SU-DHL-6 (cell line): ENCODE results near the gene COX10.

Source experiments
- H2AFZ ChIP-seq: fragments of 200-600 bp; sonication (generic); 2 replicates; pipeline ENCODE4 v1.6.1; 2014; ENCODE audit warnings: low read depth, mild to moderate bottlenecking, moderate library complexity, mixed read lengths, antibody characterized with exemption, low read length; ENCODE audit not compliant: severe bottlenecking
- H3F3A ChIP-seq: fragments of 200-600 bp; shearing (Covaris generic); 2 replicates; pipeline ENCODE4 v1.6.0; 2016; ENCODE audit warnings: antibody characterized with exemption, mild to moderate bottlenecking; ENCODE audit not compliant: insufficient read depth
- H3K27ac ChIP-seq: fragments of 200-600 bp; sonication (generic); 2 replicates; pipeline ENCODE4 v1.5.1; 2016; ENCODE audit warnings: low read depth, mild to moderate bottlenecking, low read length, moderate library complexity, mixed read lengths
- H3K27me3 ChIP-seq: fragments of 200-600 bp; sonication (generic), shearing (Covaris generic); 2 replicates; pipeline ENCODE4 v1.6.0; 2014; ENCODE audit warnings: mild to moderate bottlenecking, low read length
- H3K36me3 ChIP-seq: fragments of 200-600 bp; sonication (generic); 2 replicates; pipeline ENCODE4 v1.6.1; 2014; ENCODE audit warnings: mild to moderate bottlenecking, low read length, mixed read lengths
- H3K4me2 ChIP-seq: fragments of 300-600, 200-600 bp; shearing (Covaris generic), sonication (generic); 2 replicates; pipeline ENCODE4 v1.6.0; 2014; ENCODE audit warnings: low read length, low read depth, mild to moderate bottlenecking; ENCODE audit not compliant: poor library complexity, severe bottlenecking
- H3K4me3 ChIP-seq: fragments of 200-600 bp; sonication (generic); 2 replicates; pipeline ENCODE4 v1.5.1; 2014; ENCODE audit warnings: antibody characterized with exemption, low read length, mild to moderate bottlenecking, mixed read lengths; ENCODE audit not compliant: insufficient read depth, poor library complexity, severe bottlenecking
- H3K79me2 ChIP-seq: fragments of 200-600 bp; sonication (generic); 2 replicates; pipeline ENCODE4 v1.6.1; 2014; ENCODE audit warnings: mild to moderate bottlenecking, low read length, moderate library complexity; ENCODE audit not compliant: insufficient read depth
- H3K9ac ChIP-seq: fragments of 200-600 bp; sonication (generic); 2 replicates; pipeline ENCODE4 v1.7.0; 2014; ENCODE audit warnings: mild to moderate bottlenecking, low read length
- H3K9me2 ChIP-seq: fragments of 200-600 bp; sonication (generic); replicated peaks from 2 replicates; pipeline ENCODE4 v1.6.1; 2014; ENCODE audit warnings: low read length; ENCODE audit not compliant: insufficient read depth
- H3K9me3 ChIP-seq: fragments of 200-600 bp; sonication (generic); 2 replicates; pipeline ENCODE4 v1.6.1; 2014; ENCODE audit warnings: low read length, mixed read lengths; ENCODE audit not compliant: insufficient read depth
- H4K20me1 ChIP-seq: fragments of 200-600 bp; sonication (generic); 2 replicates; pipeline ENCODE4 v1.6.1; 2014; ENCODE audit warnings: low read depth, mild to moderate bottlenecking, antibody characterized with exemption, low read length, moderate library complexity, mixed read lengths
- EZH2phosphoT487 ChIP-seq: fragments of 200-600 bp; sonication (generic), shearing (Covaris generic); conservative IDR thresholded peaks from 2 replicates; pipeline ENCODE4 v1.6.1; 2018; ENCODE audit warnings: mild to moderate bottlenecking, antibody characterized with exemption, low read length, moderate library complexity, mixed read lengths
- TF ChIP-seq, protein P1 (sequence below): fragments of 200-600 bp; sonication (generic); IDR thresholded peaks from one replicate; pipeline ENCODE4 v1.5.1; 2017; ENCODE audit warnings: antibody characterized with exemption, mild to moderate bottlenecking, low read length, moderate library complexity; ENCODE audit not compliant: insufficient read depth, poor library complexity, severe bottlenecking

The COX10 gene

DNA sequence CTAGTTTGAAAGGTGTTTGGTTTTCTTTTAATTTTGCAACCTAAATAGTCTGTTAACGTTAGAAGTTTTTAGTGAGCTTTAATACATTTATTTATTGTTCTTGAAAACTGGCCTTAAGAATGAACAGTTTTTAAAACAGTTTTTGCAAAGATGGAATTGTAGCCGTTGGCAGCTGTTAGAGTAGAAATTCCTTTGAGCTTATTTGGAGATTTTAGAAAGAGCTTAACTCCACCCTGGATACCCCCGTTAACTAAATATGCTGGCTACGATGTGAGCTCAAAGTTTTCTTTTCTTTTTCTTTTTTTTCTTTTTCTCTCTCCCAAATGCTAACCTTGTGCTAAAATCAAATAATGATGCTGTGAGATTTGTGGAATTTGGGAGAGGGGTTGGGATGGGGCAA is 75.2 kb downstream of the COX10 start:
- no peak overlapping the region for H3K9ac ChIP-seq
- no peaks in the 10 kb centered on the region for H3K36me3 ChIP-seq
- no peak overlapping the region for H3K4me2 ChIP-seq
- H3F3A ChIP-seq = no peaks in the 10 kb centered on the region
- no peak overlapping the region for H3K27ac ChIP-seq
- H3K9me3 ChIP-seq = no peaks in the 10 kb centered on the region
- H2AFZ ChIP-seq = no peak overlapping the region
- H3K79me2 ChIP-seq = peaks cover 14% of the 10 kb centered on the region; the same call in 1 of the 2 replicates
- H4K20me1 ChIP-seq = peaks cover 3% of the 10 kb centered on the region; the same call in 1 of the 2 replicates
- no peaks in the 10 kb centered on the region for H3K27me3 ChIP-seq
- no peaks in the 10 kb centered on the region for H3K9me2 ChIP-seq
- H3K4me3 ChIP-seq = no peak overlapping the region
- no peak for TF ChIP-seq EZH2phosphoT487
- TF ChIP-seq, protein P1, sequence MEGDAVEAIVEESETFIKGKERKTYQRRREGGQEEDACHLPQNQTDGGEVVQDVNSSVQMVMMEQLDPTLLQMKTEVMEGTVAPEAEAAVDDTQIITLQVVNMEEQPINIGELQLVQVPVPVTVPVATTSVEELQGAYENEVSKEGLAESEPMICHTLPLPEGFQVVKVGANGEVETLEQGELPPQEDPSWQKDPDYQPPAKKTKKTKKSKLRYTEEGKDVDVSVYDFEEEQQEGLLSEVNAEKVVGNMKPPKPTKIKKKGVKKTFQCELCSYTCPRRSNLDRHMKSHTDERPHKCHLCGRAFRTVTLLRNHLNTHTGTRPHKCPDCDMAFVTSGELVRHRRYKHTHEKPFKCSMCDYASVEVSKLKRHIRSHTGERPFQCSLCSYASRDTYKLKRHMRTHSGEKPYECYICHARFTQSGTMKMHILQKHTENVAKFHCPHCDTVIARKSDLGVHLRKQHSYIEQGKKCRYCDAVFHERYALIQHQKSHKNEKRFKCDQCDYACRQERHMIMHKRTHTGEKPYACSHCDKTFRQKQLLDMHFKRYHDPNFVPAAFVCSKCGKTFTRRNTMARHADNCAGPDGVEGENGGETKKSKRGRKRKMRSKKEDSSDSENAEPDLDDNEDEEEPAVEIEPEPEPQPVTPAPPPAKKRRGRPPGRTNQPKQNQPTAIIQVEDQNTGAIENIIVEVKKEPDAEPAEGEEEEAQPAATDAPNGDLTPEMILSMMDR = no peak

DNA sequence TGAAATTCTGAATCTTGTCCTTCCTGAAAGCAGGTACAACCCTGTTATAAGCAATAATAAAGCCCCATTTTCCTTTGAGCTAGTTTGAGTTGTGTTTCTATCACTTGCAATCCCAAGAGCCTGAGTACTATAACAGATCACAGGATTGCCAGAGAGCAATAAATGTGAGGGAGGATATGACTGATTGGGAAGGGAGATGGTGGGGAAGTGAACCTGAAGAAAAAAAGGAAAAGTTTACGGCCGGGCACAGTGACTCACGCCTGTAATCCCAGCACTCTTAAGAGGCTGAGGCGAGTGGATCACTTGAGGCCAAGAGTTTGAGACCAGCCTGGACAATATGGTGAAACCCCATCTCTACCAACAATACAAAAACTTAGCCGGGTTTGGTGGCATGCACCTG is 80.4 kb downstream of the COX10 start:
- Histone ChIP-seq H3F3A (no peaks in the 10 kb centered on the region), H3K4me3 (no peak overlapping the region), H3K4me2 (no peak overlapping the region), H3K9ac (no peak overlapping the region), H3K27me3 (no peaks in the 10 kb centered on the region), H3K79me2 (peaks cover 4% of the 10 kb centered on the region; the same call in 1 of the 2 replicates), H3K9me3 (no peaks in the 10 kb centered on the region), H3K36me3 (no peaks in the 10 kb centered on the region), H4K20me1 (peaks cover 3% of the 10 kb centered on the region; the same call in 1 of the 2 replicates), H3K27ac (no peak overlapping the region), H2AFZ (no peak overlapping the region), H3K9me2 (no peaks in the 10 kb centered on the region)
- TF ChIP-seq EZH2phosphoT487 = no peak
- TF ChIP-seq, protein P1 = no peak

DNA sequence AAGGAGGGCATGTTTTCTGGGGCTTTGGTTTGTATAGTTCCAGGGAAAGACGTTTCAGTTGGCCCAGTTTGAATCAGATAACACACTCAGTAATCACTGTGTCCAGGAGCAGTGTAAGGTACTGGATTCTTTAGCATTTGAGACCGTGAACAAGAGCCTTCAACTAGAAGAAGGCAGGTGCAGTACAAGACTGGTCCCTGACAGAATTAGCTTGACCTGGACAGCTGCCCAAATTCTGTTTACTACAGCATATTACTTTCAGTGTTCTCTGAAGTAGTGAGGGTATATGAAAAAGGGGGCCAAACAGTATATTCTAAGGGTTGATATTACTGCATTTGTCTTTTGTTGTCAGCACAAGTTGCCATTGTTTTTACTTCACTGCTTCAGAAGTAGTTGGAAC is 81.3 kb downstream of the COX10 start:
- no peaks in the 10 kb centered on the region for H3K9me3 ChIP-seq
- no peaks in the 10 kb centered on the region for H3F3A ChIP-seq
- no peaks in the 10 kb centered on the region for H3K36me3 ChIP-seq
- no peak overlapping the region for H3K4me2 ChIP-seq
- TF ChIP-seq, protein P1 = no peak
- TF ChIP-seq EZH2phosphoT487 = no peak
- H3K79me2 ChIP-seq = 0 out of 2 replicates have a peak, but pooled peaks cover 2% of the 10 kb centered on the region
- no peak overlapping the region for H2AFZ ChIP-seq
- H3K9me2 ChIP-seq = no peaks in the 10 kb centered on the region
- no peaks in the 10 kb centered on the region for H3K27me3 ChIP-seq
- H3K9ac ChIP-seq = no peak overlapping the region
- no peak overlapping the region for H3K27ac ChIP-seq
- peaks cover 3% of the 10 kb centered on the region; the same call in 1 of the 2 replicates for H4K20me1 ChIP-seq
- no peak overlapping the region for H3K4me3 ChIP-seq
